NK-92 treated with Interleukin-12 subunit alpha and Interleukin-12 subunit beta, amount 100 ng/mL, for 24 hours (cell line): ENCODE data around the gene MAP3K8.
A peak's percentile ranks its signal among the peaks of the same experiment; 100 is the strongest.
"Not testable (repeated sequence)": the region's sequence is repeated elsewhere in the genome, so short reads cannot be mapped to it uniquely, and the experiment has no call there.

Source experiments
- DNase-seq: peaks from one replicate; lab custom pipeline; 2025; lab: John Stamatoyannopoulos, UW

Gene MAP3K8

GRCh38 chr10:30422981-30423654, 10.9 kb upstream of the MAP3K8 start:
- no peak for DNase-seq

GRCh38 chr10:30423655-30424275, 10.2 kb upstream of the MAP3K8 start:
- not testable (repeated sequence) for DNase-seq

- no peak for DNase-seq
Measured at GRCh38 chr10:30425336-30426075, 8.5 kb upstream of the MAP3K8 start.

- DNase-seq: no peak
Measured at GRCh38 chr10:30430544-30431298, 3.3 kb upstream of the MAP3K8 start.

GRCh38 chr10:30431435-30431911, 2.5 kb upstream of the MAP3K8 start:
- no peak for DNase-seq

- no peak for DNase-seq
Measured at GRCh38 chr10:30432622-30433305, 1.2 kb upstream of the MAP3K8 start.

GRCh38 chr10:30433306-30433729, 666 bp upstream of the MAP3K8 start:
- no peak for DNase-seq

GRCh38 chr10:30434273-30435072, 489 bp downstream of the MAP3K8 start:
- peak; percentile 68 for DNase-seq

- no peak for DNase-seq
Measured at GRCh38 chr10:30435073-30435422, 1.1 kb downstream of the MAP3K8 start.

GRCh38 chr10:30435499-30436167, 1.6 kb downstream of the MAP3K8 start:
- DNase-seq: not testable (repeated sequence)

- DNase-seq: no peak
Measured at GRCh38 chr10:30436191-30436611, 2.2 kb downstream of the MAP3K8 start.

GRCh38 chr10:30436671-30437030, 2.7 kb downstream of the MAP3K8 start:
- no peak for DNase-seq

GRCh38 chr10:30437031-30437841, 3.3 kb downstream of the MAP3K8 start:
- no peak for DNase-seq

GRCh38 chr10:30438021-30438850, 4.3 kb downstream of the MAP3K8 start:
- DNase-seq: no peak

- no peak for DNase-seq
Measured at GRCh38 chr10:30439931-30440330, 5.9 kb downstream of the MAP3K8 start.

- DNase-seq: no peak
Measured at GRCh38 chr10:30442019-30442606, 8.1 kb downstream of the MAP3K8 start.

GRCh38 chr10:30443049-30443448, 9.1 kb downstream of the MAP3K8 start:
- no peak for DNase-seq

- no peak for DNase-seq
Measured at GRCh38 chr10:30445711-30446110, 11.7 kb downstream of the MAP3K8 start.
